ENCODE measurements around the gene ZKSCAN7. TPM values are rescaled to one million over a fixed set of nuclear protein-coding genes. Genes with fewer than 3 reads are reported as not detected.

The ZKSCAN7 gene
- total RNA-seq, 4 donors from 2014 or later = 3.5 to 6.1 (median 5.0) TPM

- TF ChIP-seq EP300 (IDR thresholded peaks at IDR 0.05) = no peak
- no peak for TF ChIP-seq POLR2A (IDR thresholded peaks at IDR 0.05)
- TF ChIP-seq, protein P1, sequence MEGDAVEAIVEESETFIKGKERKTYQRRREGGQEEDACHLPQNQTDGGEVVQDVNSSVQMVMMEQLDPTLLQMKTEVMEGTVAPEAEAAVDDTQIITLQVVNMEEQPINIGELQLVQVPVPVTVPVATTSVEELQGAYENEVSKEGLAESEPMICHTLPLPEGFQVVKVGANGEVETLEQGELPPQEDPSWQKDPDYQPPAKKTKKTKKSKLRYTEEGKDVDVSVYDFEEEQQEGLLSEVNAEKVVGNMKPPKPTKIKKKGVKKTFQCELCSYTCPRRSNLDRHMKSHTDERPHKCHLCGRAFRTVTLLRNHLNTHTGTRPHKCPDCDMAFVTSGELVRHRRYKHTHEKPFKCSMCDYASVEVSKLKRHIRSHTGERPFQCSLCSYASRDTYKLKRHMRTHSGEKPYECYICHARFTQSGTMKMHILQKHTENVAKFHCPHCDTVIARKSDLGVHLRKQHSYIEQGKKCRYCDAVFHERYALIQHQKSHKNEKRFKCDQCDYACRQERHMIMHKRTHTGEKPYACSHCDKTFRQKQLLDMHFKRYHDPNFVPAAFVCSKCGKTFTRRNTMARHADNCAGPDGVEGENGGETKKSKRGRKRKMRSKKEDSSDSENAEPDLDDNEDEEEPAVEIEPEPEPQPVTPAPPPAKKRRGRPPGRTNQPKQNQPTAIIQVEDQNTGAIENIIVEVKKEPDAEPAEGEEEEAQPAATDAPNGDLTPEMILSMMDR (IDR thresholded peaks at IDR 0.05) = no peak
- no peak for TF ChIP-seq POLR2AphosphoS5 (IDR thresholded peaks at IDR 0.05)
- peak overlapping the region; percentile 70 to 81 for H3K4me3 ChIP-seq
- peak overlapping the region in 2 of 4 donors; percentile 84 to 85 for H3K27ac ChIP-seq
- peaks cover 0 to 36% of the 10 kb centered on the region in 2 donors for H3K36me3 ChIP-seq
- peaks cover 0 to 18% (median 4%) of the 10 kb centered on the region in 3 donors for H3K4me1 ChIP-seq
- peaks cover 20% of the 10 kb centered on the region for H3K27me3 ChIP-seq
- no peaks in the 10 kb centered on the region for H3K9me3 ChIP-seq
- 13 to 14% methylated on average over 4 of the region's 5 CpGs for WGBS, 2 donors (ENCODE audit: low coverage in 1 of 2)
- no peak for ATAC-seq
Observed at GRCh38 chr3:44555723-44556122, 730 bp downstream of the ZKSCAN7 start.

DNA sequence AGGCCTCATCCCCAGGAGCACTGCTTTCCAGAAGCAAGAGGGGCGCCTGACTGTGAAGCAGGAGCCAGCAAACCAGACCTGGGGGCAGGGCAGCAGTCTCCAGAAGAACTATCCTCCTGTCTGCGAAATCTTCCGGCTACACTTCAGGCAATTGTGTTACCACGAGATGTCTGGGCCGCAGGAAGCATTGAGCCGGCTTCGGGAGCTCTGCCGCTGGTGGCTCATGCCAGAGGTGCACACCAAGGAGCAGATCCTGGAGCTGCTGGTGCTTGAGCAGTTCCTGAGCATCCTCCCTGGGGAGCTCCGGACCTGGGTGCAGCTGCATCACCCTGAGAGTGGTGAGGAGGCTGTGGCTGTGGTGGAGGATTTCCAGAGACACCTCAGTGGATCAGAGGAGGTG, 2.1 kb downstream of the ZKSCAN7 start:
- H3K4me3 ChIP-seq = no peak overlapping the region
- H3K9me3 ChIP-seq = no peaks in the 10 kb centered on the region
- H3K27me3 ChIP-seq = peaks cover 7% of the 10 kb centered on the region
- ATAC-seq = no peak
- no CpG with 5 or more reads among the region's 9 CpGs for WGBS, 2 donors (ENCODE audit: low coverage in 1 of 2)
- peaks cover 0 to 18% (median 4%) of the 10 kb centered on the region in 3 donors for H3K4me1 ChIP-seq
- H3K27ac ChIP-seq = no peak overlapping the region
- H3K36me3 ChIP-seq = peaks cover 0 to 50% of the 10 kb centered on the region in 2 donors
- no peak for TF ChIP-seq POLR2A (IDR thresholded peaks at IDR 0.05)
- TF ChIP-seq EP300 (IDR thresholded peaks at IDR 0.05) = no peak
- TF ChIP-seq, protein P1 (IDR thresholded peaks at IDR 0.05) = no peak
- TF ChIP-seq POLR2AphosphoS5 (IDR thresholded peaks at IDR 0.05) = no peak

- H3K4me1 ChIP-seq = peaks cover 0 to 11% (median under 1%) of the 10 kb centered on the region in 3 donors
- H3K4me3 ChIP-seq = no peak overlapping the region
- no peak for ATAC-seq
- H3K9me3 ChIP-seq = no peaks in the 10 kb centered on the region
- H3K27me3 ChIP-seq = no peaks in the 10 kb centered on the region
- peaks cover 0 to 80% of the 10 kb centered on the region in 2 donors for H3K36me3 ChIP-seq
- H3K27ac ChIP-seq = no peak overlapping the region
- TF ChIP-seq POLR2A (IDR thresholded peaks at IDR 0.05) = no peak
- TF ChIP-seq, protein P1 (IDR thresholded peaks at IDR 0.05) = no peak
- no peak for TF ChIP-seq EP300 (IDR thresholded peaks at IDR 0.05)
- no peak for TF ChIP-seq POLR2AphosphoS5 (IDR thresholded peaks at IDR 0.05)
- 100% methylated on average over 1 of the region's 1 CpG for WGBS, 2 donors (ENCODE audit: low coverage in 1 of 2)
Observed at GRCh38 chr3:44561076-44561475, 6.1 kb downstream of the ZKSCAN7 start.

- H3K27ac ChIP-seq = no peak overlapping the region
- H3K27me3 ChIP-seq = no peaks in the 10 kb centered on the region
- no peaks in the 10 kb centered on the region for H3K9me3 ChIP-seq
- WGBS, 2 donors (ENCODE audit: low coverage in 1 of 2) = 93 to 100% methylated on average over 2 to 3 of the region's 3 CpGs
- TF ChIP-seq, protein P1 (IDR thresholded peaks at IDR 0.05) = no peak
- TF ChIP-seq POLR2AphosphoS5 (IDR thresholded peaks at IDR 0.05) (no peak), POLR2A (IDR thresholded peaks at IDR 0.05) (no peak), EP300 (IDR thresholded peaks at IDR 0.05) (no peak)
- H3K36me3 ChIP-seq = peaks cover 0 to 88% of the 10 kb centered on the region in 2 donors
- no peak for ATAC-seq
- H3K4me1 ChIP-seq = peaks cover 0 to 4% (median 0%) of the 10 kb centered on the region in 3 donors
- no peak overlapping the region for H3K4me3 ChIP-seq
Observed at GRCh38 chr3:44562147-44562546, 7.2 kb downstream of the ZKSCAN7 start.

DNA sequence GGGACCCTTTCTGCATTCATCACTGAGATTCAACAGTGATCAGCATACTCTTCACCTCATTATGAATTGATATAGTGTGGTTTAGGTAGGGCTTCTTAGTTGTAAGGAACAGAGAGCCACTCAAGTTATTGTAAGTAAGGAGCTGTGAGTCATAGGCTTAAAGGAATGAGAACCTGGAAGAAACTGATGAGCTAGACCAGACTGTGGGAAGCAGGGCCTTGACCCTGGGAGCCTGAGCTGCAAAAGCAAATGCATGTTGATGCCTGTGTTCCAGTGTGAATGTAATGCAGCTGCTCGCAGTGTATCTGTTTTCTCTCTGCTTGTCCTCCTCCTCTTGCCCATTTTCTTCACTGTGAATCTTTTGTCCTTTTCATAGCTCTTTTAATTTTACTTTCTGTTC, 13.6 kb downstream of the ZKSCAN7 start:
- H3K36me3 ChIP-seq = peaks cover 8 to 83% of the 10 kb centered on the region in 2 donors
- H3K4me1 ChIP-seq = no peaks in the 10 kb centered on the region
- no peak for ATAC-seq
- TF ChIP-seq POLR2A (IDR thresholded peaks at IDR 0.05) = no peak
- TF ChIP-seq EP300 (IDR thresholded peaks at IDR 0.05) = no peak
- TF ChIP-seq, protein P1 (IDR thresholded peaks at IDR 0.05) = no peak
- no peak for TF ChIP-seq POLR2AphosphoS5 (IDR thresholded peaks at IDR 0.05)
- no peak overlapping the region for H3K4me3 ChIP-seq
- H3K27ac ChIP-seq = no peak overlapping the region
- H3K27me3 ChIP-seq = no peaks in the 10 kb centered on the region
- H3K9me3 ChIP-seq = peaks cover 0 to 33% (median 0%) of the 10 kb centered on the region in 3 donors
- 92 to 100% methylated on average over 1 of the region's 1 CpG for WGBS, 2 donors (ENCODE audit: low coverage in 1 of 2)
